Smooth muscle cell (in vitro differentiated cells): ENCODE results near the gene CIITA. TPM values are rescaled to one million over a fixed set of nuclear protein-coding genes. Genes with fewer than 3 reads are reported as not detected.

Experiments
- DNase-seq: peaks from one replicate; lab custom pipeline; 2025; ENCODE audit not compliant: unreplicated experiment; lab: John Stamatoyannopoulos, UW
- H2AFZ ChIP-seq: fragments of 200-600 bp; sonication (generic); 2 replicates; pipeline ENCODE4 v1.6.0; 2016; ENCODE audit warnings: antibody characterized with exemption, low read depth, mild to moderate bottlenecking
- H3F3A ChIP-seq: fragments of 200-600 bp; sonication (generic); 2 replicates; pipeline ENCODE4 v1.6.0; 2017; ENCODE audit warnings: antibody characterized with exemption, low read depth
- H3K27ac ChIP-seq: fragments of 200-600 bp; sonication (generic); 2 replicates; pipeline ENCODE4 v1.5.1; 2016; ENCODE audit warnings: low read depth, mild to moderate bottlenecking
- H3K27me3 ChIP-seq: fragments of 200-600 bp; sonication (generic); 2 replicates; pipeline ENCODE4 v1.6.1; 2016; ENCODE audit warnings: low read depth, mild to moderate bottlenecking
- H3K36me3 ChIP-seq: fragments of 200-600 bp; sonication (generic); 2 replicates; pipeline ENCODE4 v1.5.1; 2016; ENCODE audit warnings: low read depth
- H3K4me1 ChIP-seq: fragments of 200-600 bp; sonication (generic); 2 replicates; pipeline ENCODE4 v1.5.1; 2016; ENCODE audit warnings: low read depth
- H3K4me2 ChIP-seq: fragments of 200-600 bp; sonication (generic); 2 replicates; pipeline ENCODE4 v1.6.0; 2016; ENCODE audit warnings: mild to moderate bottlenecking
- H3K4me3 ChIP-seq: fragments of 200-600 bp; sonication (generic); 2 replicates; pipeline ENCODE4 v1.5.1; 2016; ENCODE audit warnings: mild to moderate bottlenecking
- H3K79me2 ChIP-seq: fragments of 200-600 bp; sonication (generic); 2 replicates; pipeline ENCODE4 v1.6.0; 2016; ENCODE audit warnings: low read depth, mild to moderate bottlenecking
- H3K9ac ChIP-seq: fragments of 200-600 bp; sonication (generic); 2 replicates; pipeline ENCODE4 v1.6.0; 2016; ENCODE audit warnings: low read depth
- H3K9me3 ChIP-seq: fragments of 200-600 bp; sonication (generic); replicated peaks from 2 replicates; pipeline ENCODE4 v1.5.1; 2016; ENCODE audit warnings: low read depth
- H4K20me1 ChIP-seq: fragments of 200-600 bp; sonication (generic); 2 replicates; pipeline ENCODE4 v1.6.0; 2016; ENCODE audit warnings: low read depth
- CTCF ChIP-seq: fragments of 200-600 bp; sonication (generic); IDR thresholded peaks from 2 replicates; pipeline ENCODE4 v1.5.1; 2017; ENCODE audit warnings: borderline replicate concordance, mild to moderate bottlenecking, antibody characterized with exemption; ENCODE audit not compliant: insufficient read depth, poor library complexity, severe bottlenecking
- WGBS: methylation state at CpG from one replicate; pipeline ENCODE4 v1.1.7; 2016; ENCODE audit warnings: low lambda C conversion rate; 5-methylcytosine and 5-hydroxymethylcytosine counted together
- polyA plus RNA-seq: library from polyadenylated mRNA; unstranded; fragments of >200 nt; fragmentation: Nextera tagmentation; extraction: Ambion mirVana; gene quantifications from 2 replicates; pipeline ENCODE4 v1.2.1, GENCODE V29; 2016
- total RNA-seq: library from RNA; depleted of rRNA; stranded (reverse); fragments of >200 nt; gene quantifications from 2 replicates; pipeline ENCODE4 v1.2.3, GENCODE V29; 2014

Gene CIITA
- total and polyA plus RNA-seq, 2 experiments from 2014 or later, result 0.31 TPM; not detected in 1

GRCh38 chr16:10850478-10850850, 26.5 kb upstream of the CIITA start:
- Histone ChIP-seq H3K9ac (no peak overlapping the region), H3K4me3 (no peak overlapping the region), H3K36me3 (no peaks in the 10 kb centered on the region), H3K9me3 (no peaks in the 10 kb centered on the region), H3K27ac (no peak overlapping the region), H3K4me2 (no peak overlapping the region), H3F3A (no peaks in the 10 kb centered on the region), H4K20me1 (no peaks in the 10 kb centered on the region), H3K79me2 (no peaks in the 10 kb centered on the region), H2AFZ (no peak overlapping the region), H3K4me1 (no peaks in the 10 kb centered on the region), H3K27me3 (peaks cover 23% of the 10 kb centered on the region)
- WGBS, result 80% methylated on average over 4 of the region's 4 CpGs
- no peak for DNase-seq
- TF ChIP-seq CTCF, result no peak

- H3K4me3 ChIP-seq, result no peak overlapping the region
- H3K27ac ChIP-seq, result no peak overlapping the region
- no peaks in the 10 kb centered on the region for H4K20me1 ChIP-seq
- no peaks in the 10 kb centered on the region for H3F3A ChIP-seq
- H3K36me3 ChIP-seq, result no peaks in the 10 kb centered on the region
- H3K9me3 ChIP-seq, result no peaks in the 10 kb centered on the region
- H3K79me2 ChIP-seq, result no peaks in the 10 kb centered on the region
- peaks cover 23% of the 10 kb centered on the region for H3K27me3 ChIP-seq
- no peak overlapping the region for H3K9ac ChIP-seq
- no peak overlapping the region for H3K4me2 ChIP-seq
- DNase-seq, result no peak
- H2AFZ ChIP-seq, result no peak overlapping the region
- 86% methylated on average over 3 of the region's 3 CpGs for WGBS
- H3K4me1 ChIP-seq, result no peaks in the 10 kb centered on the region
- TF ChIP-seq CTCF, result no peak
Observed at GRCh38 chr16:10851512-10851911, 25.5 kb upstream of the CIITA start.

- Histone ChIP-seq H4K20me1 (no peaks in the 10 kb centered on the region), H3F3A (no peaks in the 10 kb centered on the region), H3K36me3 (no peaks in the 10 kb centered on the region), H3K79me2 (no peaks in the 10 kb centered on the region), H3K27ac (no peak overlapping the region), H3K27me3 (peaks cover 20% of the 10 kb centered on the region), H3K4me1 (no peaks in the 10 kb centered on the region), H2AFZ (no peak overlapping the region), H3K9ac (no peak overlapping the region), H3K4me3 (no peak overlapping the region), H3K9me3 (no peaks in the 10 kb centered on the region), H3K4me2 (no peak overlapping the region)
- WGBS, result 88% methylated on average over 4 of the region's 4 CpGs
- DNase-seq, result no peak
- TF ChIP-seq CTCF, result no peak
Observed at GRCh38 chr16:10852286-10852685, 24.7 kb upstream of the CIITA start.

- no peaks in the 10 kb centered on the region for H3K36me3 ChIP-seq
- H3K9ac ChIP-seq, result no peak overlapping the region
- H3K27ac ChIP-seq, result no peak overlapping the region
- DNase-seq, result no peak
- H4K20me1 ChIP-seq, result no peaks in the 10 kb centered on the region
- H3K4me3 ChIP-seq, result no peak overlapping the region
- no peaks in the 10 kb centered on the region for H3K9me3 ChIP-seq
- no peak overlapping the region for H3K4me2 ChIP-seq
- no peaks in the 10 kb centered on the region for H3K4me1 ChIP-seq
- 86% methylated on average over 5 of the region's 5 CpGs for WGBS
- no peak for TF ChIP-seq CTCF
- no peak overlapping the region for H2AFZ ChIP-seq
- no peaks in the 10 kb centered on the region for H3K79me2 ChIP-seq
- no peaks in the 10 kb centered on the region for H3F3A ChIP-seq
- H3K27me3 ChIP-seq, result peaks cover 15% of the 10 kb centered on the region
Observed at GRCh38 chr16:10852948-10853347, 24.1 kb upstream of the CIITA start.
